GM18870 (cell line): ENCODE results near the gene EIF4E2.
"Not testable (repeated sequence)": the region's sequence is repeated elsewhere in the genome, so short reads cannot be mapped to it uniquely, and the experiment has no call there.

Source experiments
- ATAC-seq: cut with Tn5 transposase; IDR thresholded peaks from one replicate; pipeline ENCODE4 v1.9.1; 2021; ENCODE audit warnings: moderate library complexity; ENCODE audit not compliant: unreplicated experiment

The EIF4E2 gene

DNA sequence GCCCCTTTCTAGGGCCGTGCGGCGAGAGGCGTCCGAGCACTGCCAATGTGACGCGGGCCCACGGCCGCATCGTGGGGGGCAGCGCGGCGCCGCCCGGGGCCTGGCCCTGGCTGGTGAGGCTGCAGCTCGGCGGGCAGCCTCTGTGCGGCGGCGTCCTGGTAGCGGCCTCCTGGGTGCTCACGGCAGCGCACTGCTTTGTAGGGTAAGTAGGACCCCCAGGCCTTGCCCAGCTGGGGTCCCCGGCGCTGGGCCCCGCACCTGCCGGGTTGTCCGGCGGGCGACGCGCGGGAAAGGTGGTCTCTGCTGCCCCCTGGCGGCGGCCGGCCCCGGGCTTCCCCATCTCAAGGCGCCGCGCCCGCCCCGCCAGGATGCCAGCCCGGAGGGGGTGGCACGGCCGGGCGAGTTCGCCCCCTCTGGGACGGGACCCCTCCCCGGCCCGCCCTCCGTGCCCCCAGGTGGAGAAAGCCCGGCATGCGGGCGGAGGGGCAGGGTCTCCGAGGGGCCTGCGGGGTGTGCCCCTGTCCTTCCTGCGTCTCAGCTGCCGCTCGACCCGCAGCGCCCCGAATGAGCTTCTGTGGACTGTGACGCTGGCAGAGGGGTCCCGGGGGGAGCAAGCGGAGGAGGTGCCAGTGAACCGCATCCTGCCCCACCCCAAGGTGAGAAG lies 28.4 kb upstream of the EIF4E2 start:
- ATAC-seq = no peak

DNA sequence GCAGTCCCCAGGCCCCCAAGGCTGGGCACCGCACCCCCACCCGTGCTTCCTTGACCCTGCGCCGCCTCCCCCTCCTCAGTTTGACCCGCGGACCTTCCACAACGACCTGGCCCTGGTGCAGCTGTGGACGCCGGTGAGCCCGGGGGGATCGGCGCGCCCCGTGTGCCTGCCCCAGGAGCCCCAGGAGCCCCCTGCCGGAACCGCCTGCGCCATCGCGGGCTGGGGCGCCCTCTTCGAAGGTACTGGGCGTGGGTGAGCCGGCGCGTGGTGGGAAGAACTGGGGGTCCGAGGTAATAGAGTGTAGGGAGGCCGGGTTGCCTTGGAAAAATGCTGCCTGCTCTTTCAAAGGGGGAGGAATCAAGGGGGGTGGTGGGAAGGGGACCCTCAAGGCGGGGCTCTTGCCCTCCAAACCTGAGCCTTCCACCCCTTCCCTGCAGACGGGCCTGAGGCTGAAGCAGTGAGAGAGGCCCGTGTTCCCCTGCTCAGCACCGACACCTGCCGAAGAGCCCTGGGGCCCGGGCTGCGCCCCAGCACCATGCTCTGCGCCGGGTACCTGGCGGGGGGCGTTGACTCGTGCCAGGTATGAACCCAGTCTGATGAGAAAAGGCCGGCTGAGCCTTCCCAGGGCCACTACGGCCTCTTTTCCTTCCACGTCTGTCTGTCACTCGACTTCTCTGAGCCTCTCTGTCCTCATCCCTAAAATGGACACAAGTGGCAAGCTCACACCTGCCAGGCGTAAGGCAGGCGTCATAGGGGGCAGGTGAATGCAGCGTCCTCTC lies 27.7 kb upstream of the EIF4E2 start:
- no peak for ATAC-seq

GRCh38 chr2:232523402-232523681 lies 27.1 kb upstream of the EIF4E2 start:
- ATAC-seq = no peak

- no peak for ATAC-seq
These were observed 26.5 kb upstream of the EIF4E2 start for GRCh38 chr2:232523682-232524597.

GRCh38 chr2:232524771-232525170 lies 25.7 kb upstream of the EIF4E2 start:
- no peak for ATAC-seq

DNA sequence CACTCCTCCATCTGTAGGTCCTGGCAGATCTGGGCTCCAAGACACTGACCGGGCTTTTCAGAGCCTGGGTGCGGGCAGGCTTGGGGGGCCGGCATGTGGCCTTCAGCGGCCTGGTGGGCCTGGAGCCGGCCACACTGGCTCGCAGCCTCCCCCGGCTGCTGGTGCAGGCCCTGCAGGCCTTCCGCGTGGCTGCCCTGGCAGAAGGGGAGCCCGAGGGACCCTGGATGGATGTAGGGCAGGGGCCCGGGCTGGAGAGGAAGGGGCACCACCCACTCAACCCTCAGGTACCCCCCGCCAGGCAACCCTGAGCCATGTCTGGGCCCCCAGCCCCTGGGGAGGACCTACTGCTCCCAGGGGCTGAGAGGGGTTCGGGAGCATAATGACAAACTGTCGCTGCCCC lies 25.3 kb upstream of the EIF4E2 start:
- ATAC-seq = no peak

- ATAC-seq = no peak
These were observed 24.6 kb upstream of the EIF4E2 start, which contains the start of gene CHRND for GRCh38 chr2:232525791-232526371. TSS of gene CHRND (plus strand) at chr2:232526160. CDS start at chr2:232526216, 56 bp downstream.

DNA sequence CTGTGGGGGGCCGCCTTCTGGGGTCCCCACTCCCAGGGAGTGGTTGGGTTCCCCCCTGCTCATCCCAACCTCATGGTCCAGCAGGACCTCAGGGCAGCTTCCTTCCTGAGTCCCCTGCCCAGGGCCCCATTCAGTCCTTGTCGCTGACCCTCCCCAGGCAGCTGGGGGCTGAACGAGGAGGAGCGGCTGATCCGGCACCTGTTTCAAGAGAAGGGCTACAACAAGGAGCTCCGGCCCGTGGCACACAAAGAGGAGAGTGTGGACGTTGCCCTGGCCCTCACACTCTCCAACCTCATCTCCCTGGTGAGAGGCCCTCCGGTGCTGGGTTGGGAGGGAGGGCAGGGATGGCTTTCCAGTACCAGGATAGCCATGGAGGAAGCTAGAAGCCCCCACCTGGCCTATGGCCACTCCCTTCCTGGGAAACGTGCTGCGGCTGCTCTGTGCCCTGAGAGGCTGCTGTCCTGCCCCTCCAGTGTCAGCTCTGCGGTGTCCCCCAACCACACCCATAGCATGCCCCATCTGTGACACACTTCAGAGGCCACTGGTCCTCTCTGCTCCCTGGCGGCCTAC lies 24.0 kb upstream of the EIF4E2 start:
- no peak for ATAC-seq

- no peak for ATAC-seq
These were observed 22.5 kb upstream of the EIF4E2 start for GRCh38 chr2:232527905-232528470.

DNA sequence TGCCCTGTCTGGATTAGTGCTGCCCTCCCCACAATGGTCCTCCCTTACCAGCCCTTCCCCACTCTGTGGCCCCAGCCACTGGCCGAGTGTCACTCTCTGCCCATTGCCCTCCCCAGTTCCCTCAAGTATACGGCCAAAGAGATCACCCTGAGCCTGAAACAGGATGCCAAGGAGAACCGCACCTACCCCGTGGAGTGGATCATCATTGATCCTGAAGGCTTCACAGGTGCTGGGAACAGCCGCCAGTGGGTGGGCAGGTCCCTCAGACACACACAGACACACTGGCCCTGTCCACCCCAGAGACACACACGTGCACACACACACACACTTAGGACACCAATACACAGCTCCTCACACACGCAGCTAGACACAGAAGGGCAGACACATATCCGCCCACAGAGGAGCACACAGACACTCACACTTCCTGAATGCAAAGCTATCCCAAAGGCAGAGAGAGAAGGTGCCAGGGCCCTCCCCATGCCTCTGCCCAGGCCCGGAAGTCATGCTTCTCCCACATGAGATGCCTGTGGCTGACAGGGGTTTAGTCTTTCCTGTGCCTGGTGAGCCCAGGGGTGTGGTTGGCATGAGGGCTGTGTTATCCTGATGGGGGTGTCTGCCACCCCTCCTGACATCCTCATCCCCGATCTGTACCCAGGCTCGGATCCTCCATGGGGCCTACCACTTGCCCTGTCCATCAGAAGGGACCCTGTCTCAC lies 21.6 kb upstream of the EIF4E2 start:
- no peak for ATAC-seq

DNA sequence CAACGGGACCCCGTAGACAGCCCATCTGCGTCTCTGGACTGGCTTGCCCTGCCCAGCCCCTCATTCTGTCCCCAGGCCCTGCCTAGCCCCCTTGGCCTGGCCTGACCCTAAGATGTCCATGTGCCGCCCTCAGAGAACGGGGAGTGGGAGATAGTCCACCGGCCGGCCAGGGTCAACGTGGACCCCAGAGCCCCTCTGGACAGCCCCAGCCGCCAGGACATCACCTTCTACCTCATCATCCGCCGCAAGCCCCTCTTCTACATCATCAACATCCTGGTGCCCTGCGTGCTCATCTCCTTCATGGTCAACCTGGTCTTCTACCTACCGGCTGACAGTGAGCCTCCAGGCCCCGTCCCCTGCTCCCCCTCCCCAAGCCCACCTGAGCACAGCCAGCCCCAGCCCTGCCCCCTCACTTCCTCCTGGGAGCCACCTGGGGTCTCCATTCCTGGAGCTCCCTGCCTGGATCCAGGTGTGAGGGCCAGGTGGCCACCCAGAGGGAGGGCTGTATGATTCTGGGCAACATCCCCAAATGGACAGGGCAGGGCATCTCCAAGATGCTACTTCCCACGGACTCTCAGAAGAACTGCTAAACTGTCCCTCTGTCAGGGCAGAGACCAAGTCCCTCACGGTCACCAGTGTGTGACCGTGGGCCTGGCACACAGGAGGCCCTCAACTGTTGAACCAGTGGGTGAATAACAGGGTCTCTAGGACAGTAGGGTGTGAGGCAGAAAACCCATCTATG lies 20.5 kb upstream of the EIF4E2 start:
- no peak for ATAC-seq

GRCh38 chr2:232530626-232531260 lies 19.7 kb upstream of the EIF4E2 start:
- ATAC-seq = no peak

- no peak for ATAC-seq
These were observed 18.1 kb upstream of the EIF4E2 start for GRCh38 chr2:232532419-232532818.

DNA sequence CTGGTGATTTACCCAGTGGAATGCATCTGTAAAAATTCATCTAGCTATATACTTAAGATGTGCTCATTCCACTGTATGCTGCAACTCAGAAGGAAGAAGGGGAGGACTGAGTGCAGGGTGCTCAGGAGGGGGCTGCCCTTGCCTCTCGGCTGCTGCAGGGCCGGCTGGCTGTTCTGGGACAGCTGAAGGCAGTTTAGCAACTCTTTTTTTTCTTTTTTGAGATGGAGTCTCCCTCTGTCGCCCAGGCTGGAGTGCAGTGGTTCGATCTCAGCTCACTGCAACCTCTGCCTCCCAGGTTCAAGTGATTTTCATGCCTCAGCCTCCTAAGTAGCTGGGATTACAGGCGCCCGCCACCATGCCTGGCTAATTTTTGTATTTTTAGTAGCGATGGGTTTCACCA lies 17.7 kb upstream of the EIF4E2 start:
- not testable (repeated sequence) for ATAC-seq

GRCh38 chr2:232533944-232534710 lies 16.4 kb upstream of the EIF4E2 start:
- ATAC-seq = no peak

GRCh38 chr2:232534940-232535651 lies 15.4 kb upstream of the EIF4E2 start:
- no peak for ATAC-seq

DNA sequence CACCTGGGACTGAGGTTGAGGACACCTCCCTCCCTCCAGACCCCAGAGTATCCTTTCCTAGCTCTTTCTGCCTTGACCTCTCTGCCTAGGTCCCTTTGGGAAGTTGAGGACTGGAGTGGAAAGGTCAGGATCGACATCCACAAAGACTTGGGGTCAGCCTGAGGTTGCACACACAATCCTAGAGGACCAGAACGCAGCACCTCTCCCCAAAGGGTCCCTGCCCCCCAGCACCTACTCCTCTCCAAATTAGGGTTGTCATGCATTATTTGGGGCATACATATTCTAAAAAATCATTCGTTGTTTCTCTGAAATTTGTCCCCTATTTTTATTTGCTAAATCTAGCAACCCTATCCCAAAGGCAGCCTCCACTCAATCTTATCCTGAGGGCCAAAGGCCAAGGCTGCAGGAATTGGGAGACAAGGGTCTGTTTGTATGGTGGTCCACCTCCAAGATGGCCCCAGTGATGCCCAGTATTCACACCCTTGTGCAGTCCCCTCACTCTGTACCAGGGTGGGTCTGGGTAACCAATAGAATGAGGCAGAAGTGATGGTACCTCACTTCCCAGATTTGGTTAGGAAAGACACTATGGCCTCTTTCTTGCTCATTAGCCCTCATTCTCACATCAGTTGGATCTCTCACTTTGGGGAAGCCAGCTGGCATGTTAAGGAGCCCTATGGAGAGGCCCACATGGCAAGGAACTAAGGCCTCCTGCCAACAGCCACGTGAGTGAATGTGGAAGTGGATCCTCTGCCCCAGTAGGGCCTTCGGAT lies 14.5 kb upstream of the EIF4E2 start:
- ATAC-seq = no peak
